Fibroblast of pulmonary artery (primary cell): ENCODE measurements around the gene SMIM35.

ENCODE experiments used
- DNase-seq: peaks from one replicate; pipeline ENCODE4 v3.0.0-alpha.2; 2010; ENCODE audit warnings: low read depth
- H3K4me3 ChIP-seq: replicated peaks from 2 replicates; pipeline ENCODE4 v1.5.1; 2011; ENCODE audit warnings: low read depth, mild to moderate bottlenecking, control low read depth, low read length, moderate library complexity
- CTCF ChIP-seq: IDR thresholded peaks from 2 replicates; pipeline ENCODE4 v1.5.1; 2011; ENCODE audit warnings: mild to moderate bottlenecking, control low read depth, low read length, inconsistent platforms; ENCODE audit errors: missing control alignments

The SMIM35 gene

GRCh38 chr11:117997823-117998579 lies 88.8 kb downstream of the SMIM35 start:
- no peak for DNase-seq
- no peak overlapping the region for H3K4me3 ChIP-seq
- no peak for TF ChIP-seq CTCF

- no peak for DNase-seq
- TF ChIP-seq CTCF = no peak
- no peak overlapping the region for H3K4me3 ChIP-seq
Measured at GRCh38 chr11:117997406-117997805, 89.4 kb downstream of the SMIM35 start.

DNA sequence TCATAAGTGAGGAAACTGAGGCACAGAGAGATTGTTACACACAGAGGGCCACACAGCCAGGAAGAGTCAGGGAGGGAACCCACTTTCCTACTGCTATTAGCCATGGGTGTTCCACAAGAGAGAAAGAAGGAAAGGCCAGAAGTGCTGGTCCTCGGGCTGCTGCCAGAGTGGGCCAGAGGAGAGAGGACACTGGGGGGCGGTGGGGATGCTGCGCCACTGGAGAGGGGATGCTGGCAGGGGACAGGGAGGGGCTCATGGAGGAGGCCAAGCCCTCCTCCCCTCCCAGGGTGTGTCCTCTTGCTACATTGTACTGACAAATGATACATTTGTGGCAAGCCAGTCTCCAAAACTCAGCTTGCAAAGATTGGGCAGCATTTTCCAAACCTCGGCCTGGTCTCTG lies 90.7 kb downstream of the SMIM35 start:
- TF ChIP-seq CTCF = no peak
- DNase-seq = no peak
- no peak overlapping the region for H3K4me3 ChIP-seq

DNA sequence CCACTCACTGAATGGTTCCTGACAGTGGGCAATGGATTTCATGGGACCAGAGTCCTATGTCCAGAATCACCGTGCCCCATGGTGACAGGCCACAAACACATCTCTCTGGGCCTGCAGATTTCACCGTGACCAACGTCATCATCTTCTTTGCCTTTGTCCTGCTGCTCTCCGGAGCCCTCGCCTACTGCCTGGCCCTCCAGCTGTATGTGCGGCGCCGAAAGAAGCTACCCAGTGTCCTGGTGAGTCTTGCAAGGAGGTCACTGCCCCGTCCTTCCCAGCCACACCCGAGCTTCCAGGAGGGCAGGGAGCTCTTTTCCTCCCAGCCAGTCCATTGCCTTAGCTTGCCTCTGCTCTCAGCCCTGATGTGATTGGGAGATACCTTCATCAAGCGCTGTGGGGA lies 91.3 kb downstream of the SMIM35 start:
- DNase-seq = no peak
- no peak for TF ChIP-seq CTCF
- H3K4me3 ChIP-seq = no peak overlapping the region

DNA sequence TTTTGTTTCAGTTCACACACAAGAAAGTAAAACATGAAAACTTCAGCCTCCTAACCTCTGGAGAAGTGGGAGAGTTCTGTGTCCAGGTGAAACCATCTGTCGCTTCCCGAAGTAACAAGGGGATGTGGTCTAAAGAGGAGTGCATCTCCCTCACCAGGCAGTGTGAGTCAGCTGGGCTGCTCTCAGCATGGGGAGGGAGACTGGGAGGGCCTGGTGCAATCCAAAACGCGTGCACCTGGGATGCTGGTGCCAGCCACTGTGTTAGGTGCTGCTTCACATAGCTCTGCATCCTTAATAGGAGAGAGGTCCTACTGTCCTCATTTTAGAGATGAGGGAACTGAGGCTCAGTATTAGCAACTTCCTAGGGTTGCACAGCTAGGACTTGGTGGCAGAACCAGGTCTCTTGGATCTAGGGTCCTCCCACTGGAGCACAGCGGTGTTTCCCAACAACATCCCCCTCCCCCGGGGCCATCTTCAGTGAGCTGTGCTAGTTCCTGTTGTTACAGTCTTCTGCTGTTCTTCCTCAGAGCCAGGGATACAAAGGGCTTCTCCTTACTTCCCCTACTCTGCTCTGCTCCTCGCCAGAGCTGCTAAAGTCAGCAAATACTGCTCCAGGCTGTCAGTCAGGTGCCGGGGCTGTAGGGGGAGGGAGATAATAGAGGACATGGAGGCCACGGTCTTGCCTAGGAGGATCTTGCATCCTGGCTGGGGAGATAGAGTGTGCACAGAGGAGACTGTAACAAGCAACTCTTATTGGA lies 92.6 kb downstream of the SMIM35 start:
- H3K4me3 ChIP-seq = no peak overlapping the region
- no peak for TF ChIP-seq CTCF
- no peak for DNase-seq

GRCh38 chr11:117992620-117993019 lies 94.1 kb downstream of the SMIM35 start:
- no peak overlapping the region for H3K4me3 ChIP-seq
- TF ChIP-seq CTCF = no peak
- no peak for DNase-seq
